ENCODE results near the gene AGAP1. TPM values are rescaled to one million over a fixed set of nuclear protein-coding genes. Genes with fewer than 3 reads are reported as not detected.

AGAP1 gene
- total RNA-seq, 2 donors from 2014 or later = 16.1 to 40.1 TPM

DNA sequence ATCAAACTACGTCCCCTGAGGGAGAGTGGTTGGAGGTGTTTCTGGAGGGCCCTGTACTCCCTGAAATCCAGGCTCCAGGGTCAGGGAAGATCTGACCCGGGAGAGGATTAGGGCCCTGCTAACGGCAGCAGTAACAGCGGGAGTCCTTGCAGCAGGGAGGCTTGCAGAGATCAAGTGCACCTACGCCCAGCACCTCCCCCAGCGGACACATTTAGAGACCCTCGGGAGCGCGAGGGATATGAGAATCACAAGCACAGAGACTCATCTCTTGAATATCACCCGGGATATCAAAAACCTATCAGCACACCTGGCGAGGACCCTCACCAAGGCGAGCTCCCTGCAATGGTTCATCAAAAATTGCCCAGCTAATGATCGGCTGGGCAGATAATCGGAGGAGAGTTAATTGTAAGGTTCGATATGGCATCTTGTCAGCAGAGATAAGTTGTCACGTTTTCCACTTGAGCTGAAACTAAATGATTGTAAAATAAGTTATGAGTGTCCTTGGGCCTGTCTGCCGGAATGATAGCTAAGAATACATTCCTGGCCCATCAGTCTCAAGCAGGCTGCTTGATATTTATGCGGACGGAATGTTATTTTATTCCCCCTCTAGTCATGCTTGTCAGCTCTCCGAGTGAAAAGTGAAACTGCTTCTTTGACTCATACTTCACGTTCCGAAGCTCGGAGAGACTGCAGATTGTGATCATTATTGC, 464.5 kb downstream of the AGAP1 start:
- intact Hi-C loops (cut with DNase I) = no loop called here
- no peaks in the 10 kb centered on the region for H3K36me3 ChIP-seq
- WGBS = 88% methylated on average over 23 of the region's 23 CpGs
- no peaks in the 10 kb centered on the region for H3K4me1 ChIP-seq (replicated peaks)
- no peak overlapping the region for H3K27ac ChIP-seq
- H3K9me3 ChIP-seq = no peaks in the 10 kb centered on the region
- TF ChIP-seq CTCF (IDR thresholded peaks at IDR 0.05) (no peak), POLR2A (IDR thresholded peaks at IDR 0.05) (no peak), POLR2AphosphoS5 (IDR thresholded peaks at IDR 0.05) (no peak)
- H3K27me3 ChIP-seq (replicated peaks; ENCODE audit: insufficient read depth) = no peaks in the 10 kb centered on the region
- no peak for DNase-seq (ENCODE audit: low spot score)
- no peak overlapping the region for H3K4me3 ChIP-seq

GRCh38 chr2:235958931-235959410, 465.1 kb downstream of the AGAP1 start:
- 89% methylated on average over 29 of the region's 29 CpGs for WGBS
- Histone ChIP-seq H3K27me3 (replicated peaks; ENCODE audit: insufficient read depth) (no peaks in the 10 kb centered on the region), H3K4me1 (replicated peaks) (no peaks in the 10 kb centered on the region), H3K27ac (no peak overlapping the region), H3K9me3 (no peaks in the 10 kb centered on the region), H3K4me3 (no peak overlapping the region), H3K36me3 (no peaks in the 10 kb centered on the region)
- DNase-seq (ENCODE audit: low spot score) = no peak
- intact Hi-C loops (cut with DNase I) = no loop called here
- TF ChIP-seq POLR2AphosphoS5 (IDR thresholded peaks at IDR 0.05) = no peak
- no peak for TF ChIP-seq POLR2A (IDR thresholded peaks at IDR 0.05)
- no peak for TF ChIP-seq CTCF (IDR thresholded peaks at IDR 0.05)

- intact Hi-C loops (cut with DNase I) = no loop called here
- TF ChIP-seq CTCF (IDR thresholded peaks at IDR 0.05) = no peak
- no peak for TF ChIP-seq POLR2AphosphoS5 (IDR thresholded peaks at IDR 0.05)
- no peak for TF ChIP-seq POLR2A (IDR thresholded peaks at IDR 0.05)
- Histone ChIP-seq H3K4me1 (replicated peaks) (no peaks in the 10 kb centered on the region), H3K27ac (no peak overlapping the region), H3K9me3 (no peaks in the 10 kb centered on the region), H3K4me3 (no peak overlapping the region), H3K36me3 (no peaks in the 10 kb centered on the region), H3K27me3 (replicated peaks; ENCODE audit: insufficient read depth) (no peaks in the 10 kb centered on the region)
- 96% methylated on average over 19 of the region's 21 CpGs for WGBS
- DNase-seq (ENCODE audit: low spot score) = no peak
These were observed 466.3 kb downstream of the AGAP1 start for GRCh38 chr2:235960011-235960715.

- Histone ChIP-seq H3K36me3 (no peaks in the 10 kb centered on the region), H3K4me1 (replicated peaks) (no peaks in the 10 kb centered on the region), H3K4me3 (no peak overlapping the region), H3K9me3 (no peaks in the 10 kb centered on the region), H3K27ac (no peak overlapping the region), H3K27me3 (replicated peaks; ENCODE audit: insufficient read depth) (no peaks in the 10 kb centered on the region)
- DNase-seq (ENCODE audit: low spot score) = no peak
- WGBS = 95% methylated on average over 31 of the region's 31 CpGs
- TF ChIP-seq CTCF (IDR thresholded peaks at IDR 0.05) (no peak), POLR2A (IDR thresholded peaks at IDR 0.05) (no peak), POLR2AphosphoS5 (IDR thresholded peaks at IDR 0.05) (no peak)
- intact Hi-C loops (cut with DNase I) = no loop called here
These were observed 467.1 kb downstream of the AGAP1 start for GRCh38 chr2:235960716-235961640.
